OCI-LY7 (cell line): ENCODE measurements around the gene LAMA4. TPM values are rescaled to one million over a fixed set of nuclear protein-coding genes. Genes with fewer than 3 reads are reported as not detected.

ENCODE experiments used
- BruUV-seq: library from RNA; stranded (reverse); fragments of 400-500 nt; replicated peaks from 2 replicates; lab custom pipeline; 2021; lab: Mats Ljungman, UMichigan
- CTCF ChIA-PET: fragments of 300-600 bp; sonication (Branson Sonifier 250); formaldehyde crosslinking; loops from one replicate; lab custom pipeline; 2022; ENCODE audit warnings: antibody characterized with exemption; ENCODE audit not compliant: unreplicated experiment; lab: Charles Lee
- POLR2A ChIA-PET: fragments of 300-600 bp; sonication (Branson Sonifier 250); formaldehyde crosslinking; loops from one replicate; lab custom pipeline; 2022; ENCODE audit warnings: antibody characterized with exemption; lab: Charles Lee
- DNase-seq: peaks from one replicate; pipeline ENCODE4 v3.0.0-alpha.2; 2015; ENCODE audit warnings: low spot score
- H2AFZ ChIP-seq: fragments of 200-600 bp; sonication (generic), shearing (Covaris generic); 2 replicates; pipeline ENCODE4 v1.6.1; 2014; ENCODE audit warnings: mild to moderate bottlenecking, antibody characterized with exemption, low read length, moderate library complexity
- H3K27ac ChIP-seq: fragments of 200-600 bp; sonication (generic); 2 replicates; pipeline ENCODE4 v1.5.1; 2014; ENCODE audit warnings: mixed run types, low read depth, mild to moderate bottlenecking, moderate library complexity, low read length, inconsistent platforms; ENCODE audit not compliant: poor library complexity, severe bottlenecking
- H3K36me3 ChIP-seq: fragments of 200-600 bp; sonication (generic); 2 replicates; pipeline ENCODE4 v1.6.1; 2014; ENCODE audit warnings: mild to moderate bottlenecking, antibody characterized with exemption, low read length, moderate library complexity, mixed read lengths; ENCODE audit not compliant: insufficient read depth
- H3K4me1 ChIP-seq: fragments of 200-600 bp; sonication (generic); 2 replicates; pipeline ENCODE4 v1.5.1; 2014; ENCODE audit warnings: mild to moderate bottlenecking, low read length; ENCODE audit not compliant: insufficient read depth, poor library complexity, severe bottlenecking
- H3K4me2 ChIP-seq: fragments of 200-600 bp; sonication (generic); 2 replicates; pipeline ENCODE4 v1.6.1; 2014; ENCODE audit warnings: mild to moderate bottlenecking, low read length
- H3K4me3 ChIP-seq: fragments of 200-600 bp; sonication (generic); 2 replicates; pipeline ENCODE4 v1.5.1; 2014; ENCODE audit warnings: mild to moderate bottlenecking, low read depth, low read length; ENCODE audit not compliant: poor library complexity, severe bottlenecking
- H3K79me2 ChIP-seq: fragments of 200-600 bp; sonication (generic); 2 replicates; pipeline ENCODE4 v1.6.1; 2016; ENCODE audit warnings: low read depth, mild to moderate bottlenecking, low read length, moderate library complexity, mixed read lengths; ENCODE audit not compliant: insufficient read depth
- H3K9me2 ChIP-seq: fragments of 200-600 bp; sonication (generic); 2 replicates; pipeline ENCODE4 v1.6.1; 2016; ENCODE audit warnings: mild to moderate bottlenecking, low read length, mixed read lengths; ENCODE audit not compliant: insufficient read depth
- H3K9me3 ChIP-seq: fragments of 200-600 bp; sonication (generic); 2 replicates; pipeline ENCODE4 v1.6.1; 2014; ENCODE audit warnings: mild to moderate bottlenecking, mixed run types, low read length, mixed read lengths
- H4K20me1 ChIP-seq: fragments of 200-600 bp; sonication (generic); 2 replicates; pipeline ENCODE4 v1.6.1; 2014; ENCODE audit warnings: mild to moderate bottlenecking, antibody characterized with exemption, low read length, moderate library complexity, mixed read lengths; ENCODE audit not compliant: insufficient read depth
- EZH2phosphoT487 ChIP-seq: fragments of 200-600 bp; sonication (generic); IDR thresholded peaks from 2 replicates; pipeline ENCODE4 v1.6.1; 2018; ENCODE audit warnings: low read depth, borderline replicate concordance, mild to moderate bottlenecking, mixed run types, antibody characterized with exemption, low read length, moderate library complexity, mixed read lengths
- intact Hi-C: fragments of 100-400 bp; cut with micrococcal nuclease; formaldehyde crosslinking; loops from one replicate; pipeline ENCODE4 v1.10.0; 2022; ENCODE audit not compliant: unreplicated experiment
- total RNA-seq, 2 experiments: library from RNA; depleted of rRNA in 1 of 2; stranded (reverse); fragments of >200 nt in 1 of 2; shearing (Covaris generic) in 1 of 2; gene quantifications; 2 replicates each; pipeline ENCODE4 v1.2.3, GENCODE V29; 2014 to 2022
- TF ChIP-seq, protein P1 (sequence below): fragments of 200-600 bp; sonication (generic); conservative IDR thresholded peaks from 2 replicates; pipeline ENCODE4 v1.5.1; 2014; ENCODE audit warnings: mild to moderate bottlenecking, antibody characterized with exemption, low read length, moderate library complexity, mixed read lengths

LAMA4 gene
- total RNA-seq, 2 experiments from 2014 or later, result not detected

DNA sequence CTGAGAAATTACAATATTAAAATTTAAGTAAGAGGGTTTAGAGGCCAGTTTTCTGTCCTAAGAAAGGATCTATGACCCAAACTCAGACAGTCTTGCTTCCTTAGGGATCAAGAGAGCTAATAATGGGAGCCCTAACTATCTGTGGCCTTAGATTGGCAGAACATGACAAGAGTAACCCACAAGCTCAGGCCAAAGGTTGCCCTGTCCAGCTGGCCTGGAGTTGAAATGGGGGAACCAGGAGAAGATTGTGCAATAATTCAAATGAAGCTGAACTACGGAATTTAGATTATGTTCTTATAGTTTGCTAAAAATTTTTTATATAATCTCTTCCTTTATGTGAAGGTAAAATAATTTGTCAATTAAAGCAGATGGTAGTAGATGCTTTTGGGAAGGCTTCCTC lies 26.4 kb downstream of the LAMA4 start:
- H3K4me2 ChIP-seq, result no peak overlapping the region
- no peaks in the 10 kb centered on the region for H3K4me1 ChIP-seq
- H2AFZ ChIP-seq, result no peak overlapping the region
- CTCF ChIA-PET, result no interaction called here
- no TSS peak for BruUV-seq
- TF ChIP-seq, protein P1, sequence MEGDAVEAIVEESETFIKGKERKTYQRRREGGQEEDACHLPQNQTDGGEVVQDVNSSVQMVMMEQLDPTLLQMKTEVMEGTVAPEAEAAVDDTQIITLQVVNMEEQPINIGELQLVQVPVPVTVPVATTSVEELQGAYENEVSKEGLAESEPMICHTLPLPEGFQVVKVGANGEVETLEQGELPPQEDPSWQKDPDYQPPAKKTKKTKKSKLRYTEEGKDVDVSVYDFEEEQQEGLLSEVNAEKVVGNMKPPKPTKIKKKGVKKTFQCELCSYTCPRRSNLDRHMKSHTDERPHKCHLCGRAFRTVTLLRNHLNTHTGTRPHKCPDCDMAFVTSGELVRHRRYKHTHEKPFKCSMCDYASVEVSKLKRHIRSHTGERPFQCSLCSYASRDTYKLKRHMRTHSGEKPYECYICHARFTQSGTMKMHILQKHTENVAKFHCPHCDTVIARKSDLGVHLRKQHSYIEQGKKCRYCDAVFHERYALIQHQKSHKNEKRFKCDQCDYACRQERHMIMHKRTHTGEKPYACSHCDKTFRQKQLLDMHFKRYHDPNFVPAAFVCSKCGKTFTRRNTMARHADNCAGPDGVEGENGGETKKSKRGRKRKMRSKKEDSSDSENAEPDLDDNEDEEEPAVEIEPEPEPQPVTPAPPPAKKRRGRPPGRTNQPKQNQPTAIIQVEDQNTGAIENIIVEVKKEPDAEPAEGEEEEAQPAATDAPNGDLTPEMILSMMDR, result no peak
- TF ChIP-seq EZH2phosphoT487, result no peak
- H3K4me3 ChIP-seq, result no peak overlapping the region
- no peaks in the 10 kb centered on the region for H3K36me3 ChIP-seq
- H4K20me1 ChIP-seq, result no peaks in the 10 kb centered on the region
- H3K9me2 ChIP-seq, result no peaks in the 10 kb centered on the region
- intact Hi-C loops, result no loop called here
- DNase-seq, result no peak
- POLR2A ChIA-PET, result interaction anchor here (0.9 kb wide), 1 partner anchor 9 kb away, joined by 3 read pairs; no protein-coding TSS in a partner anchor
- no peak overlapping the region for H3K27ac ChIP-seq
- H3K9me3 ChIP-seq, result no peaks in the 10 kb centered on the region
- no peaks in the 10 kb centered on the region for H3K79me2 ChIP-seq

DNA sequence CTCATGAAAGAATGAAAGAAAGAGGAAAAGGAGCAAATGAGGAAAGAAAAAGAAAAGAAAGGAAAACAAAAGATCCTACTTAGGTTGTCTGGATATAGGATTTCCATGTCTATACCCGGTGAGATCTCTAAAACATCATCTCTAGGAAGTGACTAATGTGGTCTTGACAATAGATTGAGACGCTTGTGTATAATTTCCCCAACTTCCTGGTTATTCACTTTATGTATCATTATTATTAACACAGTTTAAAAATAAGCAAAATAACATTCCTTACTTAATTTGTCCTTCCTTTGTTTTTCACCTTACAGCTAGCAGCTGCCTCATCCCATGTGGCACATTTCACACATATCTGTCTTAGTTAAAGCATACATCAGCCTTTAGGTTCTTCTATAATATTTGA lies 27.0 kb downstream of the LAMA4 start:
- CTCF ChIA-PET, result no interaction called here
- Histone ChIP-seq H3K4me2 (no peak overlapping the region), H3K9me3 (no peaks in the 10 kb centered on the region), H3K27ac (no peak overlapping the region), H3K79me2 (no peaks in the 10 kb centered on the region), H3K9me2 (no peaks in the 10 kb centered on the region), H3K36me3 (no peaks in the 10 kb centered on the region), H3K4me1 (no peaks in the 10 kb centered on the region), H2AFZ (no peak overlapping the region), H4K20me1 (no peaks in the 10 kb centered on the region), H3K4me3 (no peak overlapping the region)
- no peak for TF ChIP-seq EZH2phosphoT487
- TF ChIP-seq, protein P1, result no peak
- POLR2A ChIA-PET, result interaction anchor here (0.9 kb wide), 1 partner anchor 9 kb away, joined by 3 read pairs; no protein-coding TSS in a partner anchor
- intact Hi-C loops, result no loop called here
- DNase-seq, result no peak
- no TSS peak for BruUV-seq

DNA sequence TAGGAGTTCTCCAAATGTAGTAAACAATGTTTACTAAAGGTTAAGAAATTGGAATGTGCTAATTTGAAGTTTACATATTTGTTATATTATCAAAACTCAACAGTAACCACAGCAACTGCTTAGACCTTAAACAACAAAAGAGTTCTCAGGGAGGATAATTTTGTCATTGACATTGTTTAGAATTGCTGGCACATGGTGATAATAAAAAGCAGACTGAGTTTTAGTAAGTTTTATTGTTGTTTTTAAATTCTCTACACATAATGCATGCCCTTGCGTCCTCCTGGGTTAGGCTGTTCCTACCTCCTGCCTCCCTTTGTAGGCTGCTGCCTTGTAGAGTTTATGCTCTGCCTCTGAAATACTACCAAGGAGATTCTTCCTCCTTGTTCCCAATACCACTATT lies 28.7 kb downstream of the LAMA4 start:
- Histone ChIP-seq H3K9me2 (no peaks in the 10 kb centered on the region), H3K4me3 (no peak overlapping the region), H4K20me1 (no peaks in the 10 kb centered on the region), H3K36me3 (no peaks in the 10 kb centered on the region), H3K9me3 (no peaks in the 10 kb centered on the region), H3K79me2 (no peaks in the 10 kb centered on the region), H2AFZ (no peak overlapping the region), H3K4me2 (no peak overlapping the region), H3K27ac (no peak overlapping the region), H3K4me1 (no peaks in the 10 kb centered on the region)
- intact Hi-C loops, result no loop called here
- TF ChIP-seq, protein P1, result no peak
- TF ChIP-seq EZH2phosphoT487, result no peak
- DNase-seq, result no peak
- no TSS peak for BruUV-seq
- ChIA-PET CTCF (no interaction called here), POLR2A (no interaction called here)
